H1 (cell line): Measurements from ENCODE around the gene PLCB1. TPM values are rescaled to one million over a fixed set of nuclear protein-coding genes. Genes with fewer than 3 reads are reported as not detected.

ENCODE experiments used
- CTCF ChIA-PET: fragments of 300-600 bp; sonication (Branson Sonifier 250); formaldehyde crosslinking; loops from one replicate; lab custom pipeline; 2021; ENCODE audit not compliant: partially characterized antibody; lab: Charles Lee
- POLR2A ChIA-PET: fragments of 300-600 bp; sonication (Branson Sonifier 250); formaldehyde crosslinking; loops from one replicate; lab custom pipeline; 2021; ENCODE audit warnings: inconsistent platforms; ENCODE audit not compliant: partially characterized antibody; lab: Charles Lee
- DNase-seq, 2 experiments: peaks; one replicate each; pipeline versions ENCODE4 v3.0.0 to v3.0.0-alpha.2; 2010 to 2022; ENCODE audit warnings: low spot score in 2 of 2, low read depth in 1 of 2, mixed read lengths in 1 of 2
- FAIRE-seq: peaks from 2 replicates; lab custom pipeline; 2011; peaks lifted over from hg19 to GRCh38; lab: Jason Lieb, UNC
- H2AFZ ChIP-seq: 2 replicates; pipeline ENCODE4 v1.8.1; 2012; ENCODE audit warnings: low read length, inconsistent platforms
- H2AK5ac ChIP-seq: 2 replicates; pipeline ENCODE4 v1.6.1; 2013; ENCODE audit warnings: low read depth, low read length
- H2BK120ac ChIP-seq: replicated peaks from 2 replicates; pipeline ENCODE3; 2013; ENCODE audit warnings: low read depth, low read length, inconsistent platforms
- H2BK12ac ChIP-seq: 2 replicates; pipeline ENCODE4 v1.6.1; 2013; ENCODE audit warnings: low read depth, low read length
- H2BK15ac ChIP-seq: 2 replicates; pipeline ENCODE4 v1.6.1; 2013; ENCODE audit warnings: low read length
- H2BK20ac ChIP-seq: 2 replicates; pipeline ENCODE4 v1.6.1; 2013; ENCODE audit warnings: low read length
- H2BK5ac ChIP-seq: 2 replicates; pipeline ENCODE4 v1.6.1; 2013; ENCODE audit warnings: low read depth, low read length
- H3K14ac ChIP-seq: 2 replicates; pipeline ENCODE4 v1.6.1; 2013; ENCODE audit warnings: inconsistent platforms; ENCODE audit not compliant: insufficient read length
- H3K18ac ChIP-seq: 2 replicates; pipeline ENCODE4 v1.6.1; 2013; ENCODE audit warnings: low read length; ENCODE audit errors: extremely low read depth
- H3K23ac ChIP-seq: 2 replicates; pipeline ENCODE4 v1.6.1; 2013; ENCODE audit warnings: inconsistent platforms; ENCODE audit not compliant: insufficient read length
- H3K23me2 ChIP-seq: 2 replicates; pipeline ENCODE4 v1.6.1; 2013; ENCODE audit warnings: low read depth, low read length
- H3K27ac ChIP-seq: 2 replicates; pipeline ENCODE4 v1.6.1; 2011; ENCODE audit warnings: low read depth, low read length, inconsistent platforms
- H3K27me3 ChIP-seq, 4 experiments: replicated peaks in 1 of 4; 1 replicate in 1 of 4; 2 replicates in 3 of 4; pipeline versions ENCODE4 v1.6.1 to v1.8.1; 2011 to 2013; ENCODE audit warnings: low read length in 3 of 4, mild to moderate bottlenecking in 3 of 4, inconsistent platforms in 2 of 4, mixed read lengths in 2 of 4, moderate library complexity in 1 of 4; ENCODE audit not compliant: control insufficient read depth in 3 of 4, insufficient read depth in 3 of 4; ENCODE audit errors: extremely low read depth in 1 of 4
- H3K36me3 ChIP-seq, 4 experiments: 2 replicates each; pipeline versions ENCODE4 v1.6.1 to v1.8.1; 2011 to 2013; ENCODE audit warnings: mild to moderate bottlenecking in 4 of 4, low read length in 3 of 4, moderate library complexity in 2 of 4, control low read depth in 1 of 4, inconsistent platforms in 1 of 4; ENCODE audit not compliant: insufficient read depth in 4 of 4, control insufficient read depth in 2 of 4
- H3K4ac ChIP-seq: replicated peaks from 2 replicates; pipeline ENCODE3; 2013; ENCODE audit warnings: low read length, low read depth, mixed read lengths, inconsistent platforms; ENCODE audit not compliant: insufficient read length
- H3K4me1 ChIP-seq, 4 experiments: replicated peaks in 1 of 4; 1 replicate in 1 of 4; 2 replicates in 3 of 4; pipeline versions ENCODE4 v1.6.1 to v1.8.1; 2011 to 2013; ENCODE audit warnings: low read length in 3 of 4, inconsistent platforms in 2 of 4, mixed read lengths in 1 of 4; ENCODE audit not compliant: insufficient read depth in 4 of 4, control insufficient read depth in 3 of 4
- H3K4me2 ChIP-seq, 2 experiments: 2 replicates each; pipeline versions ENCODE4 v1.6.1 to v1.8.1; 2011 to 2013; ENCODE audit warnings: low read depth in 2 of 2, low read length in 2 of 2, control low read depth in 1 of 2, inconsistent platforms in 1 of 2, mild to moderate bottlenecking in 1 of 2; ENCODE audit not compliant: insufficient read depth in 1 of 2
- H3K4me3 ChIP-seq, 4 experiments: fragments of 200-600, 300-600 bp in 1 of 4; sonication (generic), shearing (Covaris generic), sonication (Bioruptor Twin) in 1 of 4; 2 replicates each; pipeline versions ENCODE4 v1.5.1 to v1.8.1; 2011 to 2016; ENCODE audit warnings: low read length in 4 of 4, low read depth in 3 of 4, control low read depth in 2 of 4, inconsistent platforms in 2 of 4, mild to moderate bottlenecking in 2 of 4, mixed read lengths in 1 of 4, moderate library complexity in 1 of 4; ENCODE audit not compliant: insufficient read depth in 2 of 4; ENCODE audit errors: extremely low read depth in 1 of 4
- H3K56ac ChIP-seq: replicated peaks from 2 replicates; pipeline ENCODE3; 2013; ENCODE audit warnings: low read depth, mild to moderate bottlenecking, mixed read lengths, low read length, inconsistent platforms; ENCODE audit not compliant: insufficient read length
- H3K79me1 ChIP-seq: 2 replicates; pipeline ENCODE4 v1.6.1; 2013; ENCODE audit warnings: low read depth, low read length, control low read depth
- H3K79me2 ChIP-seq, 2 experiments: 2 replicates each; pipeline versions ENCODE4 v1.6.1 to v1.8.1; 2012 to 2013; ENCODE audit warnings: low read length in 2 of 2, mild to moderate bottlenecking in 2 of 2, inconsistent platforms in 1 of 2; ENCODE audit not compliant: insufficient read depth in 2 of 2, control insufficient read depth in 1 of 2
- H3K9ac ChIP-seq, 4 experiments: replicated peaks in 1 of 4; 1 replicate in 1 of 4; 2 replicates in 3 of 4; pipeline versions ENCODE4 v1.6.1 to v1.8.1; 2011 to 2013; ENCODE audit warnings: low read depth in 3 of 4, low read length in 3 of 4, control low read depth in 2 of 4, mild to moderate bottlenecking in 2 of 4, moderate library complexity in 2 of 4, inconsistent platforms in 1 of 4; ENCODE audit errors: extremely low read depth in 1 of 4
- H3K9me3 ChIP-seq, 2 experiments: 2 replicates each; pipeline versions ENCODE4 v1.6.1 to v1.8.1; 2012 to 2013; ENCODE audit warnings: mild to moderate bottlenecking in 2 of 2, moderate library complexity in 2 of 2, control low read depth in 1 of 2, inconsistent platforms in 1 of 2, low read depth in 1 of 2, low read length in 1 of 2, mixed read lengths in 1 of 2; ENCODE audit not compliant: insufficient read depth in 2 of 2
- H4K20me1 ChIP-seq, 2 experiments: replicated peaks in 1 of 2; 2 replicates each; pipeline versions ENCODE3 to v1.8.1; 2011 to 2013; ENCODE audit warnings: inconsistent platforms in 2 of 2, low read length in 2 of 2, mild to moderate bottlenecking in 1 of 2; ENCODE audit not compliant: insufficient read depth in 2 of 2, control insufficient read depth in 1 of 2
- H4K5ac ChIP-seq: 2 replicates; pipeline ENCODE4 v1.6.1; 2013; ENCODE audit warnings: low read length, low read depth, mixed read lengths, inconsistent platforms; ENCODE audit not compliant: insufficient read length
- H4K8ac ChIP-seq: 2 replicates; pipeline ENCODE4 v1.8.0; 2013; ENCODE audit warnings: mild to moderate bottlenecking, moderate library complexity, low read length, inconsistent platforms; ENCODE audit not compliant: insufficient read depth; ENCODE audit errors: extremely low read depth
- H4K91ac ChIP-seq: replicated peaks from 2 replicates; pipeline ENCODE3; 2013; ENCODE audit warnings: low read length, mixed read lengths, inconsistent platforms; ENCODE audit not compliant: insufficient read length
- BCL11A ChIP-seq, 2 experiments: IDR thresholded peaks; one replicate each; pipeline ENCODE4 v1.6.1; 2011; ENCODE audit warnings: low read depth in 2 of 2, low read length in 2 of 2, mild to moderate bottlenecking in 2 of 2
- CBX5 ChIP-seq: fragments of 300-800, 300-1000 bp; sonication (generic); IDR thresholded peaks from 2 replicates; pipeline ENCODE4 v1.7.1; 2016; ENCODE audit warnings: antibody characterized with exemption, low read length, low read depth
- GABPA ChIP-seq: IDR thresholded peaks from 2 replicates; pipeline ENCODE4 v1.6.1; 2011; ENCODE audit warnings: mild to moderate bottlenecking, low read length, moderate library complexity, borderline replicate concordance; ENCODE audit not compliant: insufficient read depth
- GTF2F1 ChIP-seq: IDR thresholded peaks from 2 replicates; pipeline ENCODE4 v1.6.1; 2012; ENCODE audit warnings: low read depth, low read length, improper control_type of control experiment, borderline replicate concordance
- KDM4A ChIP-seq: IDR thresholded peaks from one replicate; pipeline ENCODE4 v1.7.1; 2012; ENCODE audit warnings: low read depth, mild to moderate bottlenecking, moderate library complexity, low read length, inconsistent platforms; ENCODE audit not compliant: severe bottlenecking
- POLR2AphosphoS5 ChIP-seq: IDR thresholded peaks from 2 replicates; pipeline ENCODE4 v1.6.1; 2011; ENCODE audit warnings: low read depth, low read length
- RNF2 ChIP-seq: fragments of 200-900, 300-1000 bp; sonication (generic); IDR thresholded peaks from 2 replicates; pipeline ENCODE4 v1.7.1; 2016; ENCODE audit warnings: borderline replicate concordance, low read depth, mild to moderate bottlenecking, antibody characterized with exemption, low read length; ENCODE audit not compliant: poor library complexity, severe bottlenecking; ENCODE audit errors: missing control alignments
- SIRT6 ChIP-seq: IDR thresholded peaks from one replicate; pipeline ENCODE4 v1.7.1; 2012; ENCODE audit warnings: low read length, inconsistent platforms
- TEAD4 ChIP-seq: IDR thresholded peaks from 2 replicates; pipeline ENCODE4 v1.6.1; 2012; ENCODE audit warnings: low read depth, low read length, inconsistent platforms, mixed read lengths
- YY1 ChIP-seq: IDR thresholded peaks from 2 replicates; pipeline ENCODE4 v1.6.1; 2011; ENCODE audit warnings: low read depth, mild to moderate bottlenecking, low read length
- polyA plus RNA-seq, 7 experiments: library from polyadenylated mRNA; depleted of rRNA in 3 of 7; stranded (reverse) in 5 of 7; unstranded in 2 of 7; fragments of >200 nt in 5 of 7; fragments of 200-250 nt in 2 of 7; gene quantifications; 1 replicate in 5 of 7; 2 replicates in 1 of 7; 4 replicates in 1 of 7; pipeline versions ENCODE4 v1.2.1 to v1.2.3, GENCODE V29; 2011 to 2013; ENCODE audit warnings: missing spikeins in 2 of 7, mixed read lengths in 2 of 7
- total RNA-seq: library from RNA; stranded (reverse); fragmentation: NEBNext Ultra II Directional; extraction: Animal tissue kit (Norgen Biotek cat#: 25700); gene quantifications from 2 replicates; pipeline ENCODE4 v1.2.1, GENCODE V29; 2021

PLCB1 gene
- total and polyA plus RNA-seq, 2 of the 8 experiments (the other 6 are each of a cell fraction or from before 2014, with no cell fraction given), result 2.6 to 9.1 TPM

GRCh38 chr20:8917084-8917483, 785.0 kb downstream of the PLCB1 start:
- Histone ChIP-seq H2BK20ac (no peak overlapping the region), H3K18ac (no peak overlapping the region), H3K23ac (no peak overlapping the region), H3K4me2 (no peak overlapping the region; a peak in 1 of 4 replicates), H3K27me3 (no peaks in the 10 kb centered on the region), H4K91ac (no peak overlapping the region), H4K8ac (no peak overlapping the region), H2BK15ac (no peak overlapping the region), H3K79me2 (no peaks in the 10 kb centered on the region), H3K4me3 (no peak overlapping the region), H3K9me3 (peaks cover 0 to 3% of the 10 kb centered on the region in 2 experiments; a peak in 1 of 4 replicates), H2AK5ac (no peak overlapping the region), H3K4me1 (peaks cover 0 to 6% (median 4%) of the 10 kb centered on the region in 4 experiments; a peak in 4 of 7 replicates), H3K79me1 (no peaks in the 10 kb centered on the region), H3K23me2 (no peaks in the 10 kb centered on the region), H3K9ac (no peak overlapping the region), H3K56ac (no peak overlapping the region), H4K5ac (no peak overlapping the region), H4K20me1 (no peaks in the 10 kb centered on the region), H3K4ac (no peak overlapping the region), H2BK120ac (no peak overlapping the region)
- POLR2A ChIA-PET, result no interaction called here
- CTCF ChIA-PET, result interaction anchor here (0.6 to 1.2 kb wide), 5 partner anchors 10 to 87 kb away, joined by 3 to 7 read pairs (median 3); no protein-coding TSS in a partner anchor
- no peak for FAIRE-seq
- TF ChIP-seq TEAD4, result no peak
- TF ChIP-seq RNF2, result no peak
- no peak for TF ChIP-seq KDM4A
- no peak for TF ChIP-seq SIRT6
- no peak for TF ChIP-seq POLR2AphosphoS5
- TF ChIP-seq CBX5, result no peak
- no peak for TF ChIP-seq GTF2F1
- TF ChIP-seq YY1, result no peak
- TF ChIP-seq GABPA, result no peak
- TF ChIP-seq BCL11A (IDR thresholded peaks at IDR 0.05; ENCODE audit: low read depth in 2 of 2, low read length in 2 of 2), result no peak
- TF ChIP-seq, all 59 proteins: peak for 0
- H2AFZ ChIP-seq, result no peak overlapping the region
- H2BK5ac ChIP-seq, result no peak overlapping the region
- H3K27ac ChIP-seq, result no peak overlapping the region
- H2BK12ac ChIP-seq, result no peak overlapping the region
- H3K36me3 ChIP-seq, result no peaks in the 10 kb centered on the region; a peak in 1 of 8 replicates
- no peak overlapping the region for H3K14ac ChIP-seq
- DNase-seq, result no peak
